Panc1 (cell line): Measurements from ENCODE around the gene SEC61G.

Experiments
- POLR2AphosphoS5 ChIP-seq: IDR thresholded peaks from 2 replicates; pipeline ENCODE4 v1.6.1; 2012; ENCODE audit warnings: mild to moderate bottlenecking, low read depth, low read length, moderate library complexity
- TF ChIP-seq, protein P1 (sequence below): fragments of 450-650 bp; IDR thresholded peaks from 2 replicates; pipeline ENCODE4 v1.5.1; 2017; ENCODE audit warnings: mild to moderate bottlenecking

DNA sequence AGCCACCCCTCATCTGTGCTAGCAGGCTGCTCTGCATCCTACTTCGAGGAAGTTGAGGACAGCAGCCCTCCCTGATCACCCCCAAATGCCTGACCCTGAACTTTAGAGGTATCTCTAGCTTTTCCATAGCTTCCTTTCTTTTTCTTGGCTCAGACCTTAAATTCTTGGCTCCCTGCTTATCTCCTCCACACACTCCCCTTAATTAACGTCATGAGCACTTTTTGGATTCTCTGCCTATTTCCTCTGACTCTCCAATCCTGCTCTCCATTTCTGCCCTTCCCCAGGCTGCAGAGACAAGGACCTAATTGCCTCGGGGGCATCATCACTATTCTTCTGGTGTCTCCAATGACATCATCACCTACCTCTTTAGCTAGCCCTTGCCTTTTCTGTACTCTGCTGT, 40.8 kb upstream of the SEC61G start:
- TF ChIP-seq, protein P1, sequence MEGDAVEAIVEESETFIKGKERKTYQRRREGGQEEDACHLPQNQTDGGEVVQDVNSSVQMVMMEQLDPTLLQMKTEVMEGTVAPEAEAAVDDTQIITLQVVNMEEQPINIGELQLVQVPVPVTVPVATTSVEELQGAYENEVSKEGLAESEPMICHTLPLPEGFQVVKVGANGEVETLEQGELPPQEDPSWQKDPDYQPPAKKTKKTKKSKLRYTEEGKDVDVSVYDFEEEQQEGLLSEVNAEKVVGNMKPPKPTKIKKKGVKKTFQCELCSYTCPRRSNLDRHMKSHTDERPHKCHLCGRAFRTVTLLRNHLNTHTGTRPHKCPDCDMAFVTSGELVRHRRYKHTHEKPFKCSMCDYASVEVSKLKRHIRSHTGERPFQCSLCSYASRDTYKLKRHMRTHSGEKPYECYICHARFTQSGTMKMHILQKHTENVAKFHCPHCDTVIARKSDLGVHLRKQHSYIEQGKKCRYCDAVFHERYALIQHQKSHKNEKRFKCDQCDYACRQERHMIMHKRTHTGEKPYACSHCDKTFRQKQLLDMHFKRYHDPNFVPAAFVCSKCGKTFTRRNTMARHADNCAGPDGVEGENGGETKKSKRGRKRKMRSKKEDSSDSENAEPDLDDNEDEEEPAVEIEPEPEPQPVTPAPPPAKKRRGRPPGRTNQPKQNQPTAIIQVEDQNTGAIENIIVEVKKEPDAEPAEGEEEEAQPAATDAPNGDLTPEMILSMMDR: no peak
- TF ChIP-seq POLR2AphosphoS5: no peak
